Measurements from ENCODE around the gene ARID1B.

GRCh38 chr6:157217198-157217893 is 440.2 kb downstream of the ARID1B start:
- TF ChIP-seq POLR2A (IDR thresholded peaks at IDR 0.05) (no peak), CTCF (IDR thresholded peaks at IDR 0.05) (no peak)

Data from adrenal gland (tissue), 5 donors.